Heart left ventricle (tissue), 16 donors: ENCODE results near the gene VWA1. TPM values are rescaled to one million over a fixed set of nuclear protein-coding genes. Genes with fewer than 3 reads are reported as not detected.
"Not testable (repeated sequence)": the region's sequence is repeated elsewhere in the genome, so short reads cannot be mapped to it uniquely, and the experiment has no call there.

ENCODE experiments used
- ATAC-seq, 4 donors: fragments of 200-7000 bp; cut with Tn5 transposase; one replicate each; pipeline ENCODE4 v1.9.1; 2020 to 2022; ENCODE audit warnings: moderate library complexity in 4 of 4, mild to moderate bottlenecking in 3 of 4, moderate number of reproducible peaks in 1 of 4
- DNase-seq, 5 donors: peaks; one replicate each; pipeline ENCODE4 v3.0.0-alpha.2; 2020
- H3K27ac ChIP-seq, 12 donors: fragments of 200-600 bp; sonication (generic) in 4 of 12; one replicate each; pipeline versions ENCODE4 v1.5.0 to v1.8.0; 2016 to 2022; ENCODE audit warnings: mild to moderate bottlenecking in 2 of 12
- H3K27me3 ChIP-seq, 9 donors: fragments of 200-600 bp; sonication (generic) in 2 of 9; one replicate each; pipeline versions ENCODE4 v1.5.1 to v1.8.0; 2016 to 2022; ENCODE audit warnings: mild to moderate bottlenecking in 3 of 9
- H3K36me3 ChIP-seq, 9 donors: fragments of 200-600 bp; sonication (generic) in 2 of 9; one replicate each; pipeline versions ENCODE4 v1.5.0 to v1.8.0; 2018 to 2022; ENCODE audit warnings: mild to moderate bottlenecking in 2 of 9
- H3K4me1 ChIP-seq, 12 donors: fragments of 200-600 bp; sonication (generic) in 4 of 12; one replicate each; pipeline versions ENCODE4 v1.5.0 to v1.8.0; 2016 to 2022; ENCODE audit warnings: mild to moderate bottlenecking in 3 of 12
- H3K4me3 ChIP-seq, 12 donors: fragments of 200-600 bp; sonication (generic) in 4 of 12; one replicate each; pipeline versions ENCODE4 v1.5.0 to v1.8.0; 2017 to 2022; ENCODE audit warnings: mild to moderate bottlenecking in 9 of 12, moderate library complexity in 4 of 12
- H3K9me3 ChIP-seq, 12 donors: fragments of 200-600 bp; sonication (generic) in 4 of 12; one replicate each; pipeline versions ENCODE4 v1.5.0 to v1.8.0; 2016 to 2022; ENCODE audit warnings: mild to moderate bottlenecking in 1 of 12
- CTCF ChIP-seq, 12 donors: fragments of 200-600 bp; sonication (generic) in 4 of 12; IDR thresholded peaks; one replicate each; pipeline versions ENCODE4 v1.5.0 to v1.8.0; 2018 to 2022; ENCODE audit warnings: antibody characterized with exemption in 12 of 12, mild to moderate bottlenecking in 5 of 12
- POLR2A ChIP-seq, 2 donors: fragments of 450-650 bp; IDR thresholded peaks; one replicate each; pipeline ENCODE4 v1.6.1; 2017; ENCODE audit warnings: antibody characterized with exemption in 2 of 2, mild to moderate bottlenecking in 2 of 2, moderate library complexity in 2 of 2
- WGBS, 4 donors: extraction: QIAGEN DNeasy Blood & Tissue Kit in 2 of 4; methylation state at CpG; one replicate each; pipeline versions ENCODE4 v1.1.5 to v1.1.7; 2013 to 2018; 5-methylcytosine and 5-hydroxymethylcytosine counted together
- intact Hi-C, 10 donors: fragments of 100-400 bp; cut with DNase I; formaldehyde crosslinking; loops; one replicate each; pipeline versions ENCODE4 v1.11.1 to v1.14.2; 2022
- polyA plus RNA-seq, 2 donors: library from polyadenylated mRNA; stranded (reverse); fragments of 200-250 nt; gene quantifications; one replicate each; pipeline ENCODE4 v1.2.3, GENCODE V29; 2013
- total RNA-seq, 9 donors: library from RNA; depleted of rRNA in 2 of 9; stranded (reverse); fragments of >200 nt in 2 of 9; fragmentation: NEBNext Ultra II Directional in 3 of 9; extraction: Animal tissue kit (Norgen Biotek cat#: 25700) in 3 of 9; gene quantifications; one replicate each; pipeline versions ENCODE4 v1.1.0 to v1.2.4, GENCODE V29; 2016 to 2023
- donor health status: ischemic (EF 13 %, LVEDD 7.1; RV severe dilation, severe dysfunction).
- donor health status: healthy with polysubstance abuse.
- donor health status: DM: no; HTN: yes; CAD: no.
- donor health status: DM: no; HTN: no; CAD: no.
- donor health status: ischemic (EF 25% LVEDD 6.9; RV normal size, moderate dysfunction).
- donor health status: ischemic (EF 25% LVEDD 5.7; RV mildly dilated, moderate dysfunction).
- donor health status: healthy.
- donor health status: DM: yes; HTN: yes; CAD: no.
- donor health status: ischemic (EF 35%, LVEDD 5.7; RV mildly dilated, moderate dysfunction).
- donor health status: nonischemic (EF 11% LVEDD 7.7; RV severe dilation, severe dysfunction).
- donor health status: DM: yes; HTN: yes; CAD: no.
- donor health status: PGD.
- donor health status: ischemic (EF 29% LVEDD 5.4; RV normal size, mild dysfunction).
- donor health status: nonischemic (EF 23%, LVEDD 6.1; RV moderate dilation, normal function).

The VWA1 gene
- total and polyA plus RNA-seq, 11 donors = 7.0 to 49.5 (median 14.8) TPM

- ATAC-seq (no peak), DNase-seq (no peak)
- Histone ChIP-seq H3K27ac (peak overlapping the region in 5 of 12 donors; percentile 26 to 96 (median 43)), H3K4me1 (peaks cover 7 to 49% (median 39%) of the 10 kb centered on the region in 12 donors), H3K27me3 (peaks cover 0 to 14% (median 0%) of the 10 kb centered on the region in 9 donors), H3K36me3 (no peaks in the 10 kb centered on the region), H3K9me3 (no peaks in the 10 kb centered on the region), H3K4me3 (peak overlapping the region; percentile 10 to 63 (median 50))
- 0 to 1% (median 0%) methylated on average over 6 to 21 of the region's 22 CpGs; no CpG with 5 or more reads in 1 of the 4 donors for WGBS, 4 donors
- intact Hi-C loops = no loop called here
- no peak for TF ChIP-seq CTCF (IDR thresholded peaks at IDR 0.05)
- TF ChIP-seq POLR2A (IDR thresholded peaks at IDR 0.05) = no peak
Measured at GRCh38 chr1:1427820-1428148, 7.7 kb upstream of the VWA1 start.

GRCh38 chr1:1428174-1428573, 7.3 kb upstream of the VWA1 start:
- Histone ChIP-seq H3K27ac (peak overlapping the region in 4 of 12 donors; percentile 40 to 96 (median 51)), H3K4me1 (peaks cover 8 to 52% (median 43%) of the 10 kb centered on the region in 12 donors), H3K36me3 (no peaks in the 10 kb centered on the region), H3K9me3 (no peaks in the 10 kb centered on the region), H3K27me3 (peaks cover 0 to 14% (median 0%) of the 10 kb centered on the region in 9 donors), H3K4me3 (no peak overlapping the region)
- DNase-seq (peak in 2 of 5 donors; percentile 24 to 64), ATAC-seq (no peak)
- TF ChIP-seq CTCF (IDR thresholded peaks at IDR 0.05) (no peak), POLR2A (IDR thresholded peaks at IDR 0.05) (no peak)
- intact Hi-C loops = no loop called here
- 75 to 78% (median 77%) methylated on average over 19 of the region's 19 CpGs for WGBS, 4 donors

GRCh38 chr1:1428967-1429366, 6.5 kb upstream of the VWA1 start:
- H3K4me3 ChIP-seq, intact Hi-C loops, ATAC-seq, H3K9me3 ChIP-seq, H3K36me3 ChIP-seq, DNase-seq: not testable (repeated sequence)
- Histone ChIP-seq H3K4me1 (peaks cover 8 to 60% (median 51%) of the 10 kb centered on the region in 12 donors), H3K27me3 (peaks cover 0 to 21% (median 0%) of the 10 kb centered on the region in 9 donors), H3K27ac (peak overlapping the region in 5 of 12 donors; percentile 73 to 96 (median 92))
- 93 to 97% (median 95%) methylated on average over 6 of the region's 6 CpGs for WGBS, 4 donors

GRCh38 chr1:1429671-1430073, 5.8 kb upstream of the VWA1 start:
- peak overlapping the region; percentile 73 to 99 (median 91) for H3K27ac ChIP-seq
- intact Hi-C loops = loop anchor here in 1 of 10 donors (2.0 kb wide), 1 partner anchor 23 kb away; the partner anchor contains the start of gene MRPL20
- H3K36me3 ChIP-seq = no peaks in the 10 kb centered on the region
- ATAC-seq (no peak), DNase-seq (peak in 2 of 5 donors; percentile 41 to 52)
- TF ChIP-seq CTCF (IDR thresholded peaks at IDR 0.05) (no peak), POLR2A (IDR thresholded peaks at IDR 0.05) (no peak)
- no peak overlapping the region for H3K4me3 ChIP-seq
- H3K27me3 ChIP-seq = peaks cover 0 to 28% (median 4%) of the 10 kb centered on the region in 9 donors
- H3K9me3 ChIP-seq = no peaks in the 10 kb centered on the region
- peaks cover 11 to 67% (median 57%) of the 10 kb centered on the region in 12 donors for H3K4me1 ChIP-seq
- WGBS, 4 donors = 52 to 63% (median 61%) methylated on average over 6 of the region's 6 CpGs
